Midbrain (tissue), 1 donor: Measurements from ENCODE around the gene RGS16.
"Not testable (repeated sequence)": the region's sequence is repeated elsewhere in the genome, so short reads cannot be mapped to it uniquely, and the experiment has no call there.

ENCODE experiments used
- DNase-seq: peaks from one replicate; lab custom pipeline; 2025; lab: John Stamatoyannopoulos, UW

RGS16 gene

GRCh38 chr1:182604175-182605164 lies at the start of gene RGS16:
TSS of gene RGS16 (minus strand) at chr1:182604389. CDS start at chr1:182604259, 130 bp downstream.
- peak; percentile 89 for DNase-seq

DNA sequence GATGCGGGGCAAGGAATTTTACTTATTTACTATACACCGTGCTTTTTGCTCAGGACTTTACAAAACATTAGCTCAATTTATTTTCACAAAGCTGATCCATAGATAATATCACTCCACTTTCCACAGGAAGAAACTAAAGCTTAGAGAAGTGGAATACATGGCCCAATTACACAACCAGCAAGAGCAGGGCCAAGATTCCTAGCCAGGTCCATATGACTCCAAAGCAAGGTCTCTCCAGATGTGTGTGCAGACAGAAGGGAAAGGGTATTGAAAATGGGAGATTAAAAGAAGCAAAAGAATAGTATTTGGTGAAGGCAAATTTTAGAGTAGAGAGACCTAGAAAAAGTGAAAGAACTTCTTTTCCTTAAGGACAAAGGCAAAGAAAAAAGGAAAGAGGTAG lies 49.8 kb upstream of the RGS16 start:
- no peak for DNase-seq

- DNase-seq = no peak
These were observed 48.7 kb upstream of the RGS16 start for GRCh38 chr1:182652933-182653332.

- no peak for DNase-seq
These were observed 47.1 kb upstream of the RGS16 start for GRCh38 chr1:182651339-182651724.

DNA sequence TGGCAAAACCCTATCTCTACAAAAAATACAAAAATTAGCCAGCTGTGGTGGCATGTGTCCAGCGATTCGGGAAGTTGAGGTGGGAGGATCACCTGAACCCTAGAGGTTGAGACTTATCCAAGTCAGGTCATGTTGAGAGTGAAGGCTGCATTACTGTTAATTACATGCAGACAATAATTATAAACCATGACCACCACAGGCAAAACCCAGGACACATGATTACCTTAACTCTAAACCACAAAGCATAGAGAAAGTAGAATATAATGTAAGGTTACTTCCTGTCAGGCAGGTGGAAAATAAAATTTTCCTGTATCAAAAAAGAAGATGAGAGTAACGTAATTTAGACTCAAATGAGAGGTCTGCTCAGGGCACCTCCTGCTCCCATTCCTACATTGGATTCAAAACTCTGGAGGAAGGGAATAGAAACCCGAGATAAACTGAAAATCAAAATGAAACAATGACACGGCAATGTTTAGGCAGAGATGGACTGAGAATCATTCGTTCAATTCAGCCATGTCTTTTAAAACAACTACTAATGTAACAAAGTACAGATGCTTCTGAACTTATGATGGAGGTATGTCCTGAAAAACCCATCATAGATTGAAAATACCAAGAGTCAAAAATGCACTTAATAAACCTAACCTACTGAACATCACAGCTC lies 46.6 kb upstream of the RGS16 start:
- DNase-seq = no peak

- no peak for DNase-seq
These were observed 44.9 kb upstream of the RGS16 start for GRCh38 chr1:182649041-182649440.

- no peak for DNase-seq
These were observed 42.5 kb upstream of the RGS16 start for GRCh38 chr1:182646739-182647138.

DNA sequence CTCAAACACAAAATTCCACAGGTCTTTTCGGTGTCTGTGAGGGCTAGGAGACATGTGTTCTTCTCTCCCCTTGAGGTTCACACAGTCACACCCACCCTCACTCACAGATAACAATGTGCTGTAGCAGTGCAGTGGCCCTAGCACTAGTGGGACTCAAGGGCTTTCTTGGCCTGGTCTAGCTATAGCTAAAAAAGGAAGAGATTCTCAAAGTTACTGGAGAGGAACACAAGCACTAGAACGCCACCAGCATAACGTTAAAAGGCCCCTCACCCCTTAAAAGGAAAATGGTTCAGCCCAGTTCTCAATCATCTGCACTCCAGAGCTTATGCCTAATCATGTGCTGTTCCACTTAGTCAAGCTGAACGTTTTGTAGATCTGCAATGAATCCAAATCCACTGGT lies 40.7 kb upstream of the RGS16 start:
- no peak for DNase-seq

- DNase-seq = no peak
These were observed 39.5 kb upstream of the RGS16 start for GRCh38 chr1:182643699-182644098.

DNA sequence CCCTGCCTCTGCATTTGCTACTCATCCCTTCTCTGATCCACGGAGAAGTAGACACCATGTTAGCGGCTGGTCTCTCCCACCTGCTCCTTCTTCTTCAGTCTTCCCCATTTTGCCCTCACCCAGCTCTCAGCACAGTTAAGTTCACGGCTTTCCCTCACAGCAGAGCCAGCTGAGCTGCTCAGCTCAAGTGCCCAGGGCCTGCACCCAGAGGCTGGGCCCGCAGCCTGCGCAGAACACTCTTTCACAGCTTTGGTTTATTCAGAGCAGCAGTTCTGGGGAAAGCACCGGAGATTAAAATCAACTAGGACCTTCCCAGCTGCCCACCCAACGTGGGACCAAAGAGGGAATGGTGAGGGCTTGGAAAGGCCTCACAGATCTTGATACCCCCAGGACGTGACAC lies 38.3 kb upstream of the RGS16 start:
- DNase-seq = no peak

DNA sequence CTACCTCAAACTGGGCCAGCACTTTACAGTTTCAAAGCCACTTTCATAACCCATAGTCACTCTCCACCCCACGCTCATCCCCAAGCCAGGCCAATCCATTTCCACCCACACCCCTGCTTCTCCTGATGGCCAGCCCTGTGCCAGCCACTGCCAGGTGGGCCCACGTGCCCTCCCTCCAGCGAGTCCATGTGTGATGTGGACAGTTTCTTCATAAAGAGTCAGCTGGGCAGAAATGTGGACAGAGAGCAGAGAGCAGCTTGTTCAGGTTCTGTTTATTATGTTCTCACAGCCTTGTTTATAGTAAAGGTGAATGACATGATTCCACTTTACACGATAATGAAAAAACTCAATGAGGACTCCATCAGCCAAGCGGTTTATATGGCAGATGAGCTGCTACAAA lies 37.4 kb upstream of the RGS16 start:
- no peak for DNase-seq

GRCh38 chr1:182639330-182639729 lies 35.1 kb upstream of the RGS16 start:
- no peak for DNase-seq

DNA sequence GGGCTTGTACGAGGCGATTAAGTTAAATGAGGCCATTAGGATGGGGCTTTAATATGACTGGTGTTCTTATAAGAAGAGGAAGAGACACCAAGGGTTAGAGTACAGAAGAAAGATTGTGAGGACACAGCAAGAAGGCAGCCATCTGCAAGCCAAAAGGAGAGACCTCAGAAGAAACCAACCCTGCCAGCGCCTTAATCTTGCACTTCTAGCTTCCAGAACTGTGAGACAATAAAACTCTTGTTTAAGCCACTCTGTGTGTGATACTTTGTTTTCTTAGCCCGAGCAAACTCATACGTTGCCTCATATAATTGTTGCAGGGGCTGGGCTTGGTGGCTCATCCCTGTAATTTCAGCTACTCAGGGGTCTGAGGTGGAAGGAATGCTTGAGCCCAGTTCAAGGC lies 33.6 kb upstream of the RGS16 start:
- no peak for DNase-seq

- DNase-seq = no peak
These were observed 31.7 kb upstream of the RGS16 start for GRCh38 chr1:182635871-182636270.

DNA sequence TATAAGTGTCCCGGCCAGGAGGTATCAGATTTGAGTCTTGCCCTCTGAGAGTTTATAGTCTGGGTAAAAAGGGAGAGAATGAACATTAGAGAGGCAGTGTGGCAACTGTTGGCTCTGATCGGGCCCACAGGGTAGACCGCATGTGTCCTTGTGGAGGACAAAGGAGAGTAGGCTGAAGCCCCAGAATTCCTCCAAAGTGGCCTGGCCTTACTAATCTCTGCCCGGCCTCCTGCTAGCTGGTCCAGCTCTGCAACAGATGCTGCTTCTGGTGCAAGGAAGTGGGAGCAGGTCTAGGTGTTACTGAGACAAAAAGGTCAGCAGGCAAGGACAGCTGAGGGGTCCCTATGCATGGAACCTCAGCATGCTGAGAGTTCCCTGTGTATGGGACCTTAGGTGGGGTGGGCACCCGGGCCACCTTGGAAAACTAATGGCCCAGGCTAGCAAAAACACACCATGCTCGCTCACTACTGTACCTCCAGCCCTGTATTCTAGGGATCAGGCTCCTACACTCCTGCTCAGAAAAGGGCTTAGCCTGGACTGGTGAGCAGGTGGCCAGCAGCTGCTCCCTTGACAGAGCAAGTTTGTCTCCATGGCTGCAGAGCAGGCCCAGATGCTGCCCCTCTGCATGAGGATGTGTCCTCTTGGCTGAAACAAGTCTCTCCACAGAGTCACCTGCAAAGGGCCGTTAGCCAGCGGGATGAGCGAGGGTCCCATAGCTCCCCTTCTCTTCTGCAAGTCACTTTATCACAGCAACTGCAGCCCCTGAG lies 30.3 kb upstream of the RGS16 start:
- no peak for DNase-seq

DNA sequence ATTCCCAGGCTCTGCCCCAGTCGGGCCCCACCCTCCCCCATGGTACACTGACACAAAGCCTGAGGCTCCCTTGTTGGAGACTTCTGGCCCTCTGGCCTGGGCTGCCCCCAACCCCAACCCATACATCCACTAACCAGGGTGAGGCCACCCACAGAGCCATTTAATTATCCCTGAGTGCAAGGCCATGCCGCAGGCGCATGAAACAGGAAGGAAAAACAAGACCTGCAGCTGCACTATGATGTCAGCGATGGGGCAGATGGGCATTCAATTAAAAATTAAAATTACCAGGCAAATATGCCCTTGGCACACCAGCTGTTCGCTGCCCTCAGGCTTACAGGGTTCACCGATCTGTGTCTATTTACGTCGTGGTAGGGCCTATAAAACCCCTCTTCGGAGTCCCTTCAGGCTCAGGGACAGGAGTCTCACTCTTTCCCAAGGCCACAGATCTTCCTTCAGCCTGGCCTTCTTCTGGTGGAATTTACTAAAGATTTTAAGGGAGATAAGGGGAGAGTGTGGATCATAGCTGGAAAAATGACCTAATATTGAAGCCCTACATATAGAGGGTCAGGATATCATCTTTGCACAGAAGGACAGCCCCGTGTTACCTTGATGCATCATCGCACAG lies 29.6 kb upstream of the RGS16 start:
- no peak for DNase-seq

DNA sequence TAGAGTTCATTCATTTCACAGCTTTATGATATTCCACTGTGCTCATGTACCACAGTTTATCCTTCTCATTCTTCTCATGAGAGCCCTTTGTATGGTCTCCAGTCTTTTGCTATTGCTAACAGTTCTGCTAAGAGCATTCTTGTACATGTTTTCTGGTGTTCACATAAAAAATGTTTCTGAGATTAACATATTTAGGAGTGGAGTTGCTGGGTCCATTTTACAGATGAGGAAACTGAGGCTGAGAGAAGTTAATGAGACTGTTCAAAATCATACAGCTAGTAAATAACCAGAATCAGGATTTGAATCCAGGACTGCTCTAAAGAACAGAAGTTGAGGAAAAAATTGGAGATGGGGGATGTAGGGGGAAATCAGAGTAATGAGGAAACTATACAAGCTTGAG lies 28.8 kb upstream of the RGS16 start:
- no peak for DNase-seq

DNA sequence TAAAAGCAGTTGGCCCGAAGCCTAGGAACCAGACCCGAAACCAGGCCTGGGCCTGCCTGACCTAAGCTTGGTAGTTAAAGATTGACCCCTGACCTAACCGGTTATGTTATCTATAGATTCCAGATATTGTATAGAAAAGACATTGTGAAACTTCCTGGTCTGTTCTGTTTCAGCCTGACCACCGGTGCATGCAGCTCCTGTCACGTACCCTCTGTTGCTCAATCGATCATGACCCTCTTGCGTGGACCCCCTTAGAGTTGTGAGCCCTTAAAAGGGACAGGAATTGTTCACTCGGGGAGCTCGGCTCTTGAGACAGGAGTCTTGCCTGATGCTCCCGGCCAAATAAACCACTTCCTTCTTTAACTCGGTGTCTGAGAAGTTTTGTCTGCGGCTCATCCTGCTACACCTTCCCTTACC lies 28.3 kb upstream of the RGS16 start:
- DNase-seq = not testable (repeated sequence)

DNA sequence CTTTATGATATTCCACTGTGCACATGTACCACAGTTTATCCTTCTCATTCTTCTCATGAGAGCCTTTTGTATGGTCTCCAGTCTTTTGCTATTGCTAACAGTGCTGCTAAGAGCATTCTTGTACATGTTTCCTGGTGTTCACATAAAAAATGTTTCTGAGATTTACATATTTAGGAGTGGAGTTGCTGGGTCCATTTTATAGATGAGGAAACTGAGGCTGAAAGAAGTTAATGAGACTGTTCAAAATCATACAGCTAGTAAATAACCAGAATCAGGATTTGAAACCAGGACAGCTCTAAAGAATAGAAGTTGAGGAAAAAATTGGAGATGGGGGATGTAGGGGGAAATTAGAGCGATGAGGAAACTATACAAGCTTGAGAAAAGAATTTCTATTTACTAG lies 27.8 kb upstream of the RGS16 start:
- DNase-seq = no peak

DNA sequence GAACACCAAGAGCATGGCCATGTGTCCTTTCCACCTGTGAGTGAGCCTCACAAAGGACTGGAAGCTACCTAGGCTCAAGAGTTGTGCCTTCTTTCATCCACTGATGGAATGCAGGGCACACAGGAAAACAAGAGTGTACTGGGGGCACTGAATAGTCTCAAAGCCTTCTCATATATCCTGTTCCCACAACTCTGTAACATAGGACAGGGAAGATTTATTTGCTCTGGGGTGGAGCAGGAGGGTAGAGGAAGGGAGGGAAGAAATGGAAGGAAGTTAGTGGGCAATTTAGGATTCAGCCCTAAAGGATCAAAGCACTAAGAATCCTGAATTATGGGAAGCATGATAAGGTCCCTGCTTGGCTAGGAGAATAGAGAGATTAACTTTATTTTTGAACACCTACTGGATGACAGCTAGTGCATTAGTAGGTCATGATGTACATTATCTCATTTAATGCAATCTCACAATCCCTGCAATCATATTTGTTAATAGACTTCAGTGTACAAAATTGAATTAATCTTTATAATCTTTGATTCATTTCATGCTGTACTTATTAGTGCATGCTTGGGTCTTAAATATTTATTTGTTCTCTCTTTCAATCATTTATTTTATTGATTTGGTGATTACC lies 27.0 kb upstream of the RGS16 start:
- DNase-seq = no peak

DNA sequence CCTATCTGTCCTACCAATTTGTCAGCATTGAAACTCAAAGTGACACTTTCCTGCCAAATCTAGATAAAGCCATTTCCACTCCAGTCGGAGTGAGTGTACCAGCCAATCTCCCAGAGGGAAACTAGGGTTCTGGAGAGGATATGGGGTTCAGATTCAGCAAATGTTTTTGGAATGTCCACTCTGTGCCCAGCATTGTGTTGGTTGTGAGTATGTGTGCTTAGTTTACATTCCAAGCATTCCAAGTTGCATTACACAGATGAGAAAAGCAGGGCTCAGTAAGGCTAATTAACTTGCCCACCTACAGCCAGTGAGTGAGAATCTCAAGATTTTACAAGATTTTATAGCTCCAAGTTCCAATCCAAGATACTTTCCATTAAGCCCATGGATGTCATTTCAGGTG lies 26.4 kb upstream of the RGS16 start:
- no peak for DNase-seq
